ENCODE data around the gene TXNRD3. TPM values are rescaled to one million over a fixed set of nuclear protein-coding genes. Genes with fewer than 3 reads are reported as not detected.

The TXNRD3 gene
- total and polyA plus RNA-seq, 8 donors = 9.6 to 25.6 (median 19.6) TPM

GRCh38 chr3:126613479-126614188 is 41.3 kb downstream of the TXNRD3 start:
- intact Hi-C loops (cut with DNase I) = no loop called here
- no peak for DNase-seq

GRCh38 chr3:126612479-126613205 is 42.3 kb downstream of the TXNRD3 start:
- Histone ChIP-seq H3K27ac (no peak overlapping the region), H3K27me3 (no peaks in the 10 kb centered on the region), H3K4me1 (no peaks in the 10 kb centered on the region), H3K36me3 (peaks cover 0 to 38% of the 10 kb centered on the region in 2 donors), H3K4me3 (no peak overlapping the region), H3K9me3 (no peaks in the 10 kb centered on the region)
- no peak for ATAC-seq
- intact Hi-C loops (cut with DNase I) = no loop called here
- no peak for TF ChIP-seq CTCF (IDR thresholded peaks at IDR 0.05)
- DNase-seq = no peak

More at GRCh38 chr3:126613479-126614188, 41.3 kb downstream of the TXNRD3 start:
- no peak for TF ChIP-seq CTCF (IDR thresholded peaks at IDR 0.05)
- H3K27me3 ChIP-seq = no peaks in the 10 kb centered on the region
- H3K36me3 ChIP-seq = peaks cover 0 to 28% of the 10 kb centered on the region in 2 donors
- no peaks in the 10 kb centered on the region for H3K4me1 ChIP-seq
- no peak for ATAC-seq
- no peak overlapping the region for H3K27ac ChIP-seq
- no peaks in the 10 kb centered on the region for H3K9me3 ChIP-seq
- no peak overlapping the region for H3K4me3 ChIP-seq

GRCh38 chr3:126609909-126610308 is 45.0 kb downstream of the TXNRD3 start:
- H3K27ac ChIP-seq = no peak overlapping the region
- no peak for TF ChIP-seq CTCF (IDR thresholded peaks at IDR 0.05)
- intact Hi-C loops (cut with DNase I) = no loop called here
- no peaks in the 10 kb centered on the region for H3K4me1 ChIP-seq
- DNase-seq (no peak), ATAC-seq (no peak)
- peaks cover 0 to 51% of the 10 kb centered on the region in 2 donors for H3K36me3 ChIP-seq
- H3K27me3 ChIP-seq = no peaks in the 10 kb centered on the region
- no peaks in the 10 kb centered on the region for H3K9me3 ChIP-seq
- no peak overlapping the region for H3K4me3 ChIP-seq

GRCh38 chr3:126607214-126607908 is 47.6 kb downstream of the TXNRD3 start:
- Histone ChIP-seq H3K4me1 (no peaks in the 10 kb centered on the region), H3K27ac (no peak overlapping the region), H3K36me3 (peaks cover 0 to 55% of the 10 kb centered on the region in 2 donors), H3K27me3 (no peaks in the 10 kb centered on the region), H3K9me3 (no peaks in the 10 kb centered on the region), H3K4me3 (no peak overlapping the region)
- TF ChIP-seq CTCF (IDR thresholded peaks at IDR 0.05) = no peak
- intact Hi-C loops (cut with DNase I) = no loop called here
- DNase-seq (no peak), ATAC-seq (peak; percentile 42)

GRCh38 chr3:126606001-126606400 is 48.9 kb downstream of the TXNRD3 start:
- Histone ChIP-seq H3K4me3 (no peak overlapping the region), H3K9me3 (no peaks in the 10 kb centered on the region), H3K4me1 (no peaks in the 10 kb centered on the region), H3K27me3 (no peaks in the 10 kb centered on the region), H3K36me3 (peaks cover 0 to 48% of the 10 kb centered on the region in 2 donors), H3K27ac (no peak overlapping the region)
- no peak for DNase-seq
- TF ChIP-seq CTCF (IDR thresholded peaks at IDR 0.05) = no peak
- intact Hi-C loops (cut with DNase I) = no loop called here
- ATAC-seq = no peak

All from left lung (tissue), 10 donors.